LNCaP clone FGC (cell line): Measurements from ENCODE around the gene ACADSB.

Source experiments
- DNase-seq: peaks from one replicate; pipeline ENCODE4 v3.0.0-alpha.2; 2011; ENCODE audit warnings: low read depth
- H3K4me3 ChIP-seq: 2 replicates; pipeline ENCODE4 v1.5.1; 2011; ENCODE audit warnings: mild to moderate bottlenecking, low read depth, low read length, control low read depth
- TF ChIP-seq, protein P1 (sequence below): IDR thresholded peaks from 2 replicates; pipeline ENCODE4 v1.5.1; 2012; ENCODE audit warnings: mild to moderate bottlenecking; ENCODE audit not compliant: control insufficient read depth, insufficient read depth; ENCODE audit errors: extremely low read depth

ACADSB gene

DNA sequence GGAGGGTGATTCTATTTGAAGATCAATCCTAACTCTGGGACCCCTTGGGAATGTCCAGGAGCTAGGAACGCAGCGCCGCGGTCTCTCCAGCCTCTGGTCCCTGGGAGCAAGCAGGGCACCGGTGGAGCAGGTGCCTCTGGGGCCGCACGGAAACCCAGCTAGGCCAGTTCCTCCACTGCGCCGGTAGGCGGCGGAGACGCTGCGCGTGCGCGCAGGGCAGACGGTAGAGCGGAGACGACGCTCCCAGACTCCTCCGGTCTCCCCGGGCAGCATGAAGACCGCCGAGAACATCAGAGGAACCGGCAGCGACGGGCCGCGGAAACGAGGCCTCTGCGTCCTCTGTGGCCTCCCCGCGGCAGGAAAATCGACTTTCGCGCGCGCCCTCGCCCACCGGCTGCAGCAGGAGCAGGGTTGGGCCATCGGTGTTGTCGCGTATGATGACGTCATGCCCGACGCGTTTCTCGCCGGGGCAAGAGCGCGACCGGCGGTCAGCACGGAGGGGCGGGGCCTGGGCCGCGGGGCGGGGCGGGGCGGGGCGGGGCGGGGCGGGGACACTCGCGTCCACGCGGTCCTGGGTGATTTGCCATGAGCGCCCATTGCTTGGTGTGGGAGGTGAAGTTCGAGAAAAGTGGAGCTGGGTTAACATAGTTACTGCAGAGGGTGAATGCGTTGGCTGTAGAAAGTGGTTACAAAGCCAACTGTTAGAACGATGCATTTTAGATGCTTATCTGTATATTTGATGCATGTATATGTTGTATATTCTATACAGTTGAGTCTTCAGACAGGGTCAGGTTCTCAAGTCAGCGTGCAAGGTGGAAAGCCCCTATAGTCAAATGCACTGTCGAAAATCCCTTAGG lies 28.4 kb upstream of the ACADSB start, which contains the start of gene PSTK:
PSTK (plus strand) TSS at position 193 of the 857 bp plus-strand sequence; CDS start at position 272, 79 bp downstream.
- TF ChIP-seq, protein P1, sequence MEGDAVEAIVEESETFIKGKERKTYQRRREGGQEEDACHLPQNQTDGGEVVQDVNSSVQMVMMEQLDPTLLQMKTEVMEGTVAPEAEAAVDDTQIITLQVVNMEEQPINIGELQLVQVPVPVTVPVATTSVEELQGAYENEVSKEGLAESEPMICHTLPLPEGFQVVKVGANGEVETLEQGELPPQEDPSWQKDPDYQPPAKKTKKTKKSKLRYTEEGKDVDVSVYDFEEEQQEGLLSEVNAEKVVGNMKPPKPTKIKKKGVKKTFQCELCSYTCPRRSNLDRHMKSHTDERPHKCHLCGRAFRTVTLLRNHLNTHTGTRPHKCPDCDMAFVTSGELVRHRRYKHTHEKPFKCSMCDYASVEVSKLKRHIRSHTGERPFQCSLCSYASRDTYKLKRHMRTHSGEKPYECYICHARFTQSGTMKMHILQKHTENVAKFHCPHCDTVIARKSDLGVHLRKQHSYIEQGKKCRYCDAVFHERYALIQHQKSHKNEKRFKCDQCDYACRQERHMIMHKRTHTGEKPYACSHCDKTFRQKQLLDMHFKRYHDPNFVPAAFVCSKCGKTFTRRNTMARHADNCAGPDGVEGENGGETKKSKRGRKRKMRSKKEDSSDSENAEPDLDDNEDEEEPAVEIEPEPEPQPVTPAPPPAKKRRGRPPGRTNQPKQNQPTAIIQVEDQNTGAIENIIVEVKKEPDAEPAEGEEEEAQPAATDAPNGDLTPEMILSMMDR, result peak; percentile 88
- H3K4me3 ChIP-seq, result peak within 1 kb of the TSS; percentile 66
- peak; percentile 76 for DNase-seq

GRCh38 chr10:122981066-122981464 lies 27.7 kb upstream of the ACADSB start:
- H3K4me3 ChIP-seq, result peak overlapping the region; percentile 66
- TF ChIP-seq, protein P1, result peak; percentile 34
- DNase-seq, result peak; percentile 34

GRCh38 chr10:122983898-122984297 lies 24.9 kb upstream of the ACADSB start:
- TF ChIP-seq, protein P1, result no peak
- no peak overlapping the region for H3K4me3 ChIP-seq
- DNase-seq, result no peak

GRCh38 chr10:122984708-122985107 lies 24.1 kb upstream of the ACADSB start:
- TF ChIP-seq, protein P1, result no peak
- H3K4me3 ChIP-seq, result no peak overlapping the region
- no peak for DNase-seq

DNA sequence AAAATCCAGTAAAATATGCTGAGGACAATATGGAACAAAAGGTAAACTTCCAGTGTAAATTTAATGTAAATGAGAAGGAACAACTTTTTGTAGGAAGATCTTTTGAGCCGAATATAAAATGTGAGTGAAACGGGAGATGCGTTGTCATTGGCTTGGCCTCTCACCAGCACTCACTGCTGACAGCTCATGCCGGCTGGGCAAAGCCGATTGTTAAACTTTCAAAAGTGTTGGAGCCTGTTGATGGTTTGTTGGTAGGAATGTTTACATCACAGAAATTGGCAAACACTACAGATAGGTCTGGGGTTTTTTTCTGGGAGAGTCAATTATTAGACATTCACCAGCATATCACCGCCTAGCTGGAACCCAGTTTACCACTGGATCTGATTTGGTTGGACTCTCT lies 22.5 kb upstream of the ACADSB start:
- DNase-seq, result no peak
- no peak overlapping the region for H3K4me3 ChIP-seq
- TF ChIP-seq, protein P1, result no peak

DNA sequence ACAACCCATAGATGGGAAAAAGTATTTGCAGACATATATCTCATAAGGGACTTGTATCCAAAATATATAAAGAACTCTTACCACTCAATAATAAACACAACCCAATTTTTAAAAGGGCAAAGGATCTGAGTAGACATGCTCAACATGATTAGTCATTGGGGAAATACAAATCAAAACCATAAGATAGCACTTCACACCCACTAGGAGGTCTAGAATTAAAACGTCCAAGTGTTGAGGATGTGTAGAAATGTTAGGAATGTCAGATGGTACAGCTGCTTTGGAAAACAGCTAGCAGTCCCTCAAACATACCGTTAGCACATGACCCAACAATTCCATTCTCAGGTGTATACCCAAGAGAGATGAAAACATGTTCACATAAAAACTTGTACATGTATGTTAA lies 20.3 kb upstream of the ACADSB start:
- DNase-seq, result no peak
- TF ChIP-seq, protein P1, result no peak
- no peak overlapping the region for H3K4me3 ChIP-seq
